Stimulated activated naive CD8-positive, alpha-beta T cell treated with anti-CD3 and anti-CD28 coated beads, Interleukin-15, Interleukin-2, amounts not matched to agents 100 U/mL and 50 U/mL, for 24 hours (primary cell): ENCODE data around the gene FANCL.
"Not testable (repeated sequence)": the region's sequence is repeated elsewhere in the genome, so short reads cannot be mapped to it uniquely, and the experiment has no call there.

ENCODE experiments used
- ATAC-seq: fragments of 150-1000 bp; cut with Tn5 transposase; one replicate; pipeline ENCODE4 v1.10.0; 2021
- DNase-seq: peaks from one replicate; pipeline ENCODE4 v3.0.0; 2021

Gene FANCL

GRCh38 chr2:58204195-58204959, 36.7 kb downstream of the FANCL start:
- DNase-seq (no peak), ATAC-seq (no peak)

- ATAC-seq: no peak
Measured at GRCh38 chr2:58203018-58203417, 38.1 kb downstream of the FANCL start.

GRCh38 chr2:58202404-58202803, 38.7 kb downstream of the FANCL start:
- ATAC-seq (no peak), DNase-seq (no peak)

More at GRCh38 chr2:58203018-58203417, 38.1 kb downstream of the FANCL start:
- no peak for DNase-seq

GRCh38 chr2:58197894-58198293, 43.2 kb downstream of the FANCL start:
- ATAC-seq (no peak), DNase-seq (no peak)

- DNase-seq (no peak), ATAC-seq (no peak)
Measured at GRCh38 chr2:58195662-58196061, 45.5 kb downstream of the FANCL start.

GRCh38 chr2:58194458-58194857, 46.7 kb downstream of the FANCL start:
- no peak for DNase-seq
- ATAC-seq: no peak

- DNase-seq, ATAC-seq: not testable (repeated sequence)
Measured at GRCh38 chr2:58187022-58187421, 54.1 kb downstream of the FANCL start.

- no peak for DNase-seq
- ATAC-seq: no peak
Measured at GRCh38 chr2:58186501-58186900, 54.6 kb downstream of the FANCL start.

GRCh38 chr2:58182527-58182926, 58.6 kb downstream of the FANCL start:
- no peak for DNase-seq
- ATAC-seq: no peak

GRCh38 chr2:58180635-58181034, 60.5 kb downstream of the FANCL start:
- DNase-seq: no peak
- no peak for ATAC-seq

GRCh38 chr2:58180175-58180574, 61.0 kb downstream of the FANCL start:
- ATAC-seq, DNase-seq: not testable (repeated sequence)

- ATAC-seq: not testable (repeated sequence)
Measured at GRCh38 chr2:58177187-58177586, 63.9 kb downstream of the FANCL start.

GRCh38 chr2:58171831-58172230, 69.3 kb downstream of the FANCL start:
- not testable (repeated sequence) for DNase-seq, ATAC-seq

More at GRCh38 chr2:58177187-58177586, 63.9 kb downstream of the FANCL start:
- not testable (repeated sequence) for DNase-seq

- not testable (repeated sequence) for ATAC-seq, DNase-seq
Measured at GRCh38 chr2:58170334-58170933, 70.7 kb downstream of the FANCL start.

- ATAC-seq, DNase-seq: not testable (repeated sequence)
Measured at GRCh38 chr2:58169845-58170244, 71.3 kb downstream of the FANCL start.

GRCh38 chr2:58168130-58168529, 73.0 kb downstream of the FANCL start:
- not testable (repeated sequence) for ATAC-seq, DNase-seq

GRCh38 chr2:58163913-58164312, 77.2 kb downstream of the FANCL start:
- ATAC-seq: no peak
- DNase-seq: no peak

GRCh38 chr2:58158481-58158880, 82.6 kb downstream of the FANCL start:
- DNase-seq: no peak
- no peak for ATAC-seq

- no peak for ATAC-seq
- DNase-seq: no peak
Measured at GRCh38 chr2:58157754-58158153, 83.4 kb downstream of the FANCL start.

- ATAC-seq: no peak
Measured at GRCh38 chr2:58156780-58157179, 84.3 kb downstream of the FANCL start.

GRCh38 chr2:58155160-58155778, 85.9 kb downstream of the FANCL start:
- no peak for ATAC-seq

More at GRCh38 chr2:58156780-58157179, 84.3 kb downstream of the FANCL start:
- no peak for DNase-seq

GRCh38 chr2:58146707-58147106, 94.4 kb downstream of the FANCL start:
- DNase-seq (no peak), ATAC-seq (peak; percentile 65)

More at GRCh38 chr2:58155160-58155778, 85.9 kb downstream of the FANCL start:
- DNase-seq: no peak

GRCh38 chr2:58145769-58146168, 95.4 kb downstream of the FANCL start:
- ATAC-seq: not testable (repeated sequence)

More at GRCh38 chr2:58145769-58146168, 95.4 kb downstream of the FANCL start:
- DNase-seq: not testable (repeated sequence)
